GM12874 (cell line): ENCODE data around the gene LRP8.

ENCODE experiments used
- CTCF ChIP-seq: IDR thresholded peaks from 2 replicates; pipeline ENCODE4 v1.5.1; 2011; ENCODE audit warnings: low read depth, mild to moderate bottlenecking, control low read depth, low read length, moderate library complexity; ENCODE audit not compliant: insufficient read depth

LRP8 gene

DNA sequence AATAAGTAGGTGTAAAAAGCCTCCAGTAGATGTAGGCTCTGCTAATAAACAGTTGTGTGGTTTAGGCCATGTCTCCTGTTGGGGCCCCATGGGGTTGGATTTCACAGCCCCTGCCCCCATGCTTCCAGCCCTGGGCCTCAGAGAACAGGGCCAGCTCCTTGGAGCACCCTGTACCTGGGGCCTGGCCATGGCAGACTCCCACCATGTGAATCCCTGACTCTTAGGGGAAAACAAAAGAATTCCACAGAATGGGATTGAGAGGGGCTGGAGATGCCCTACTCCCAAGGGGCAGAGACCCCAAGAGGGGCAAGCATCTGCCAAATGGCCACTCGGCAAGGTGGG, 11.5 kb downstream of the LRP8 start:
- TF ChIP-seq CTCF: no peak

DNA sequence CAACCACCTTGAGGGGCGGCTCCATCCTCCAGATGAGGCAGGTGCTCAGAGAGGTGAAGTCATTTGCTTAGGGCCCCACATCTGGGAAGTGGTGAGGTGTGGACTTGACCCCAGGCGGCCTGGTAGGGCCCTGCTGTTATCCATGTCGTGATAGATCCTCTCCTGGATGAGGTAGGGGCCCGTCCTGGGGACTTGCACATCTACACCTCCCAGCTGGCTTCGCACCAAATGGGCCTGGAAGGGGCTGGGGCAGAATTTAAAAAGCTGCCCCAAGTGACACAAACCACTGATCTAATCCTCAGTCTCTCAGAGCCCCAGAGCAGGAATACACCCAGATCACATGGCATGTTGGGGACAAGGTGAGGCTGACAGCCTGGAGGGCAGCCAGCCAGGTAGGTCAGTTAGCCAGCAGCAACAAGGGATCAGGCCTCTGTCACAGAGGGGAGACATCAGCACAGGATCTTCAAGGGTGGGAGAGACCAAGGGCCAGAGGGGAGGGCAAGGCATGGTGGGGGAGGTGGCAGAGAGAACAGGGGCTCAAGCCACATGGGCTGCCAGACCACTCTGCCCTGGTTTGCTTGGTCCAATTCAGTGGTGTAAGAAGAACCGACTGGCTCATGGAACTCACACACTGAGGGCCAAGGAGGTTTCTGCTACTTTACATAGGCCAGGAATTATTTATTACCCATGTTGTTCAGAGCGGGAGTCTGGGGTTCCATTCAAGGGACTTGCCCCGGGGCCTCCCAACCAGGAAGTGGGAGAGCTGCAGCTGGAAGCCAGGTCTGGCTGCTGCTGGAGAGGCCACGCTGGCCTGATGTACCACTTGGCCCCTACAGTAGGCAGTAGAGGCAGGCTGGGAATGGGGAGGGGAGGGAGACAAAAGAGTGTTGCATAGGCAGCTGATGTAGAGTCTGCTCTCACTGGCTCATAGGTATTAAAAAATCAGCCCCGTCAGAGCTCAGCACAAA, 12.1 kb downstream of the LRP8 start:
- no peak for TF ChIP-seq CTCF

- no peak for TF ChIP-seq CTCF
Observed at GRCh38 chr1:53315046-53315445, 12.8 kb downstream of the LRP8 start.

- TF ChIP-seq CTCF: no peak
Observed at GRCh38 chr1:53314606-53315005, 13.3 kb downstream of the LRP8 start.

DNA sequence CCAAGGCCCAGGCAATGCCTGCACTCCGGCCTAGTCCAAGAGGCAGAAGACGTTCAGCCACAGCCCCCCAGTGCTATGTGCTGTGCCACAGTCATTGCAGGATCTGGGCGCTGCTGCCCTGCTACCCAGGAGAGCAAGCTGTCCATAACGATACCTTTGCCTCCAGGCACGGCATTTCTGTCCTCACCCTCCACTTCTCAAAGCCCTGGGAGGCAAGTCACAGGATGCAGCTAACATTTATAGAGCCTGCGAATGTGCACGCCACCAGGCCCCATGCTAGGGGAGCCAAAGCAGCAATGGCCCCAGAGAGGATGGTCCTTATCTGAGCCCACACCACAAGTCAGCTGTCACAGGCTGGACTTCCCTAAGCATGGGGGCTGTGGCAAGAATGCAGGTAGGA, 13.8 kb downstream of the LRP8 start:
- no peak for TF ChIP-seq CTCF

DNA sequence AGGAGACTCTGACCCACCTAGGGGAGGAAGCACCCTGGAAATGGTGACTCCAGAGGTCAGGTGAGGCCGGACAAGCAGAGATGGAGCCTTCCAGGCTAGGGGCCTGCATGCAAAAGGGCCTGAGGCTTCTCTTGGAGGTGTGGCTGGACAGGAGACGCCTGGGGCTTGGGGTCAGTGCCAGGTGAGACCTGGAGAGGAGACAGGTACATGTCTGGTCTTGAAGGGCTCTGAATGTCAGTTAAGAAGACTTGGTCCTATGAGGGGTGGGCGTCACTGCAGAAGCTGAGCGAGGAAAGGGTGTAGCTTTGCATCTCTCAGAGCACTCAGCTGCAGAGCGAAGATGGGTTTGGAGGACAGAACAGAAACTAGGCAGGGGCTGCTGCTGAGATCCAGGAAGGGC, 14.3 kb downstream of the LRP8 start:
- TF ChIP-seq CTCF: no peak

DNA sequence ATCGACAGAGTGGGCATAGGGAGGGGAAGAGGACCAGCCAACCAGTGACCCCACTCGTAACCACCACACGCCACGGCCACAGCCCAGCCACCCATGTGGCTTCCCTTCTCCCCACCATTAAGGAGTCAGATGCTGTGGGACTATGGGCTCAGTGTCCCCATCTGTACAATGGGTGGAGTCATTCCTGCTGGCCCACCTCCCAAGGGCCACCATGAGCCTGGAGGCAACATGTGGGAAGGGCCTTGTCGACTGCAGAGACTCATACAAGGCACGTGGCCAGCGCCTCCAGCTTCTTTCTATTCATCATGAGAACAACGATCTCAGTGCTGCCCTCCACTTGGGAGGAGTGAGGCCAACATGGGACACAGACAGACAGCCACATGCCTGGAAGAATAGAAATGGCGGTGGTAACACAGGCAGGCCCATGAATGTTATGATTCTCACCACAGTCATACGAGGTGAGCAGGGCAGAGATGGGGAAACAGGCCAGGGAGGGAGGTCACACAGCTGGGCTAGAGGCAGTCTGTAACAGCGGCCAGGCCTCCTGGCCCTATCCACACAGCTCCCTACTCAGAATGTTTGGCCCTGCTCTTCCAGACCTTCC, 16.1 kb downstream of the LRP8 start:
- no peak for TF ChIP-seq CTCF
